ENCODE measurements around the gene OR1Q1. TPM values are rescaled to one million over a fixed set of nuclear protein-coding genes. Genes with fewer than 3 reads are reported as not detected.

Gene OR1Q1
- total RNA-seq, 4 donors from 2014 or later = not detected

DNA sequence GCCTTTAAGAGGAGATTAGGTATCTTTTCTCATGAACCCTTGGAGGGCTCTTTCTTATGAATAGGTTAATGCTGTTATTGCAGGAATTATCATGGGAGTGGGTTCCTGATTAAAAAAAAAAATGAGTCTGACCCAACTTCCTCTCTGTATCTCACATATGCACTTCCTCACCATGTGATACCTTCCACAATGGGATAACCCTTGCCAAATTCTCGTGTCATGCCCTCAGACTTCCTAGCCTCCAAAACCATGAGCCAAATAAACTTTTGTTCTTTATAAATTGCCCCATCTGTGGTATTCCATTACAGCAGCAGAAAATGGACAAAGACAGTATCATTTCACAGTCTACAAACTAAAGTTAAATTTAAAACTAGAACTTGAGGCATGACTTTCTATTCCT is 41.8 kb downstream of the OR1Q1 start:
- Histone ChIP-seq H3K36me3 (no peaks in the 10 kb centered on the region), H3K4me1 (peaks cover 0 to 3% (median 0%) of the 10 kb centered on the region in 4 donors), H3K27ac (replicated peaks in 1 of 4) (no peak overlapping the region), H3K9me3 (no peaks in the 10 kb centered on the region), H3K4me3 (no peak overlapping the region), H3K27me3 (no peaks in the 10 kb centered on the region)
- DNase-seq (ENCODE audit: extremely low spot score) = no peak
- WGBS = 41% methylated on average over 1 of the region's 1 CpG
- intact Hi-C loops (cut with DNase I) = no loop called here
- TF ChIP-seq CTCF (IDR thresholded peaks at IDR 0.05) = no peak
- peak in 1 of 2 donors; percentile 13 for TF ChIP-seq POLR2AphosphoS5 (IDR thresholded peaks at IDR 0.05)
- no peak for TF ChIP-seq EP300 (IDR thresholded peaks at IDR 0.05)
- no peak for TF ChIP-seq POLR2A (IDR thresholded peaks at IDR 0.05; ENCODE audit: low read depth)

DNA sequence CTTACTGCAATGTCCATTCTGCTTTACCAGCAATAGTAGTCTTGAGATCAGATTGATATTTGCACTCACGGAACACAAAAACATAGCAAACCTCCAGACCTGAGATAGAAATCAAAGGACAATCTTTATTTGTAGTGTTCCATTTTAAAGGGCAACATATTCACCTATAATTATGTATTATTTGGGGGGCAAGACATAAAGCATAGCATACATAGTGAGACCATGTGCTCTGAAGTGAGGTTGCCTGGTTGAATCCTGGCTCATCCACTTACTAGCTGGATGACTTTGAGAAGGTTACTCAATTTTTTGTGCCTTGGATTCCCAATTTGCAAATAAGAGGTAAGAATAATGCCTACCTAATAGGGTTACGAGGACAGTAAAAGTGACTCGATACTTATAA is 43.0 kb downstream of the OR1Q1 start, which contains the start of gene OR1B1:
TSS of gene OR1B1 (minus strand) at position 101 of the 400 bp plus-strand sequence.
- no peak for DNase-seq (ENCODE audit: extremely low spot score)
- no peaks in the 10 kb centered on the region for H3K9me3 ChIP-seq
- no peak within 1 kb of the TSS for H3K27ac ChIP-seq (replicated peaks in 1 of 4)
- 89% methylated on average over 3 of the region's 3 CpGs for WGBS
- H3K27me3 ChIP-seq = no peaks in the 10 kb centered on the region
- TF ChIP-seq POLR2AphosphoS5 (IDR thresholded peaks at IDR 0.05) = no peak
- TF ChIP-seq CTCF (IDR thresholded peaks at IDR 0.05) = no peak
- no peak for TF ChIP-seq EP300 (IDR thresholded peaks at IDR 0.05)
- TF ChIP-seq POLR2A (IDR thresholded peaks at IDR 0.05; ENCODE audit: low read depth) = no peak
- intact Hi-C loops (cut with DNase I) = no loop called here
- peaks cover 0 to 3% (median 0%) of the 10 kb centered on the region in 4 donors for H3K4me1 ChIP-seq
- H3K36me3 ChIP-seq = no peaks in the 10 kb centered on the region
- no peak within 1 kb of the TSS for H3K4me3 ChIP-seq

- Histone ChIP-seq H3K36me3 (no peaks in the 10 kb centered on the region), H3K27ac (replicated peaks in 1 of 4) (no peak within 1 kb of the TSS), H3K9me3 (peaks cover 0 to 7% (median 0%) of the 10 kb centered on the region in 4 donors), H3K27me3 (no peaks in the 10 kb centered on the region), H3K4me1 (no peaks in the 10 kb centered on the region), H3K4me3 (no peak within 1 kb of the TSS)
- no peak for DNase-seq (ENCODE audit: extremely low spot score)
- intact Hi-C loops (cut with DNase I) = no loop called here
- TF ChIP-seq POLR2A (IDR thresholded peaks at IDR 0.05; ENCODE audit: low read depth) = no peak
- no peak for TF ChIP-seq POLR2AphosphoS5 (IDR thresholded peaks at IDR 0.05)
- no peak for TF ChIP-seq EP300 (IDR thresholded peaks at IDR 0.05)
- TF ChIP-seq CTCF (IDR thresholded peaks at IDR 0.05) = no peak
- WGBS = 56% methylated on average over 2 of the region's 2 CpGs
These were observed 46.9 kb downstream of the OR1Q1 start, which contains the start of gene OR1L1 for GRCh38 chr9:122661416-122661815. TSS of gene OR1L1 (plus strand) at chr9:122661716. CDS start at chr9:122661716, 0 bp downstream.

Other genes starting within 250 kb of the OR1Q1 start
- 100 to 1,000 TPM in 1 of 4 donors, 10 to 100 TPM in 3; 72.2 to 119 (median 84.1) TPM for gene PTGS1, start 243.7 kb upstream of the OR1Q1 start, total RNA-seq
- gene OR1J1, start 136.8 kb upstream of the OR1Q1 start, total RNA-seq = not detected
- not detected for gene OR1J2, start 103.9 kb upstream of the OR1Q1 start, total RNA-seq
- not detected for gene OR1J4, start 95.6 kb upstream of the OR1Q1 start, total RNA-seq
- not detected for gene OR1N1, start 87.4 kb upstream of the OR1Q1 start, total RNA-seq
- gene OR1N2, start 61.6 kb upstream of the OR1Q1 start, total RNA-seq = not detected
- gene OR1L8, start 31.4 kb upstream of the OR1Q1 start, total RNA-seq = not detected
- not detected for gene OR1B1, start 42.9 kb downstream of the OR1Q1 start, total RNA-seq
- gene OR1L1, start 47.0 kb downstream of the OR1Q1 start, total RNA-seq = not detected
- gene OR1L3, start 60.4 kb downstream of the OR1Q1 start, total RNA-seq = not detected
- not detected for gene OR1L4, start 109.3 kb downstream of the OR1Q1 start, total RNA-seq
- not detected for gene OR1L6, start 127.6 kb downstream of the OR1Q1 start, total RNA-seq
- gene OR5C1, start 174.2 kb downstream of the OR1Q1 start, total RNA-seq = not detected
- gene OR1K1, start 185.4 kb downstream of the OR1Q1 start, total RNA-seq = not detected
- 10 to 100 TPM; 12.5 to 18.7 (median 15.7) TPM for gene PDCL, start 213.8 kb downstream of the OR1Q1 start, total RNA-seq